A549 (cell line): ENCODE data around the gene KRTAP20-2. TPM values are rescaled to one million over a fixed set of nuclear protein-coding genes. Genes with fewer than 3 reads are reported as not detected.

Experiments used
- ATAC-seq, 2 experiments: fragments of 200-7000 bp in 1 of 2; fragments of >200 bp in 1 of 2; cut with Nextera tagmentation in 1 of 2; cut with Tn5 transposase in 1 of 2; 3 replicates each; pipeline versions ENCODE4 v1.8.0 to v1.9.1; 2018 to 2020; ENCODE audit warnings: mild to moderate bottlenecking in 1 of 2, moderate library complexity in 1 of 2
- CTCF ChIA-PET: fragments of 300-600 bp; sonication (Branson Sonifier 250); formaldehyde crosslinking; extraction: SDS; loops from one replicate; lab custom pipeline; 2021; ENCODE audit warnings: antibody characterized with exemption, inconsistent platforms; lab: Yijun Ruan, JAX
- POLR2A ChIA-PET: fragments of 350-600 bp; formaldehyde crosslinking; extraction: SDS; loops from one replicate; lab custom pipeline; 2021; ENCODE audit warnings: antibody characterized with exemption, inconsistent platforms; lab: Yijun Ruan, JAX
- DNase-seq, 2 experiments: peaks; one replicate each; pipeline versions ENCODE4 v3.0.0 to v3.0.0-alpha.2; 2011 to 2016; ENCODE audit warnings: low read depth in 1 of 2, low spot score in 1 of 2
- FAIRE-seq: peaks from 2 replicates; lab custom pipeline; 2011; peaks lifted over from hg19 to GRCh38; lab: Jason Lieb, UNC
- H3K27ac ChIP-seq, 2 experiments: fragments of >200 bp; sonication (Bioruptor Twin); formaldehyde crosslinking; 3 replicates each; pipeline ENCODE4 v1.5.1; 2016 to 2017
- H3K4me1 ChIP-seq: fragments of >200 bp; sonication (Bioruptor Twin); formaldehyde crosslinking; 3 replicates; pipeline ENCODE4 v1.6.1; 2016
- H3K4me2 ChIP-seq: fragments of >200 bp; sonication (Bioruptor Twin); formaldehyde crosslinking; 3 replicates; pipeline ENCODE4 v1.6.1; 2016
- H3K4me3 ChIP-seq: fragments of >200 bp; sonication (Bioruptor Twin); formaldehyde crosslinking; 3 replicates; pipeline ENCODE4 v1.5.1; 2016
- H3K9me3 ChIP-seq: fragments of >200 bp; sonication (Bioruptor Twin); formaldehyde crosslinking; 3 replicates; pipeline ENCODE4 v1.6.1; 2016
- BCL3 ChIP-seq: fragments of >200 bp; sonication (Bioruptor Twin); formaldehyde crosslinking; IDR thresholded peaks from 3 replicates; pipeline ENCODE4 v1.6.1; 2016
- CBX2 ChIP-seq: fragments of 200-600 bp; sonication (generic); IDR thresholded peaks from 2 replicates; pipeline ENCODE4 v1.6.1; 2016; ENCODE audit warnings: low read depth, mild to moderate bottlenecking, borderline replicate concordance
- CEBPB ChIP-seq, 2 experiments: fragments of >200 bp in 1 of 2; sonication (Bioruptor Twin) in 1 of 2; formaldehyde crosslinking in 1 of 2; IDR thresholded peaks; 2 replicates each; pipeline ENCODE4 v1.6.1; 2012 to 2016
- CHD2 ChIP-seq: fragments of 150-350 bp; IDR thresholded peaks from 2 replicates; pipeline ENCODE4 v1.6.1; 2014; ENCODE audit warnings: low read length; ENCODE audit not compliant: partially characterized antibody
- CHD4 ChIP-seq: fragments of 200-600 bp; sonication (generic); IDR thresholded peaks from 2 replicates; pipeline ENCODE4 v1.6.1; 2016; ENCODE audit warnings: antibody characterized with exemption, mild to moderate bottlenecking, borderline replicate concordance
- EHMT2 ChIP-seq: fragments of 200-600 bp; sonication (generic); IDR thresholded peaks from 2 replicates; pipeline ENCODE4 v1.6.1; 2016; ENCODE audit warnings: antibody characterized with exemption, low read depth, mild to moderate bottlenecking, moderate library complexity
- ESRRA ChIP-seq: fragments of 150-350 bp; IDR thresholded peaks from 2 replicates; pipeline ENCODE4 v1.6.1; 2014; ENCODE audit warnings: mild to moderate bottlenecking, low read length, borderline replicate concordance
- FOXS1 ChIP-seq: fragments of 250-450 bp; sonication (Bioruptor Pico); IDR thresholded peaks from 2 replicates; pipeline ENCODE4 v1.5.0; 2020; ENCODE audit warnings: mild to moderate bottlenecking, moderate library complexity
- GATA3 ChIP-seq: IDR thresholded peaks from 2 replicates; pipeline ENCODE4 v1.6.1; 2012; ENCODE audit warnings: borderline replicate concordance
- HEYL ChIP-seq: fragments of 250-450 bp; sonication (Bioruptor Pico); IDR thresholded peaks from 2 replicates; pipeline ENCODE4 v1.8.0; 2021; ENCODE audit warnings: mild to moderate bottlenecking, moderate library complexity
- HOXA7 ChIP-seq: fragments of 250-450 bp; sonication (Bioruptor Pico); IDR thresholded peaks from 2 replicates; pipeline ENCODE4 v1.5.0; 2020; ENCODE audit warnings: mild to moderate bottlenecking, moderate library complexity
- HOXB13 ChIP-seq: fragments of 250-450 bp; sonication (Bioruptor Pico); IDR thresholded peaks from 2 replicates; pipeline ENCODE4 v1.5.0; 2020; ENCODE audit warnings: low read depth, mild to moderate bottlenecking, moderate library complexity
- HOXB5 ChIP-seq: fragments of 250-450 bp; sonication (Bioruptor Pico); IDR thresholded peaks from 2 replicates; pipeline ENCODE4 v1.5.0; 2020; ENCODE audit warnings: mild to moderate bottlenecking, moderate library complexity
- JUNB ChIP-seq: fragments of >200 bp; sonication (Bioruptor Twin); formaldehyde crosslinking; IDR thresholded peaks from 2 replicates; pipeline ENCODE4 v1.6.1; 2016
- KDM5A ChIP-seq: fragments of 200-600 bp; sonication (generic); IDR thresholded peaks from 2 replicates; pipeline ENCODE4 v1.6.1; 2016; ENCODE audit warnings: antibody characterized with exemption, mild to moderate bottlenecking
- MAX ChIP-seq: IDR thresholded peaks from 2 replicates; pipeline ENCODE4 v1.6.1; 2012
- NFE2L2 ChIP-seq: fragments of 150-350 bp; conservative IDR thresholded peaks from 2 replicates; pipeline ENCODE4 v1.6.1; 2014; ENCODE audit warnings: low read length
- NPAS2 ChIP-seq: fragments of 250-450 bp; sonication (Bioruptor Pico); IDR thresholded peaks from 2 replicates; pipeline ENCODE4 v1.8.0; 2022; ENCODE audit warnings: mild to moderate bottlenecking, moderate library complexity, borderline replicate concordance
- NR3C1 ChIP-seq: fragments of >200 bp; sonication (Bioruptor Twin); formaldehyde crosslinking; IDR thresholded peaks from 3 replicates; pipeline ENCODE4 v1.6.1; 2017
- PBX3 ChIP-seq: IDR thresholded peaks from 2 replicates; pipeline ENCODE4 v1.6.1; 2012
- PHF8 ChIP-seq: fragments of 200-600 bp; sonication (generic); IDR thresholded peaks from 2 replicates; pipeline ENCODE4 v1.6.1; 2016; ENCODE audit warnings: low read depth, mild to moderate bottlenecking, antibody characterized with exemption, moderate library complexity, borderline replicate concordance
- POLR2AphosphoS2 ChIP-seq: conservative IDR thresholded peaks from 2 replicates; pipeline ENCODE4 v1.6.1; 2012; ENCODE audit warnings: low read length, improper control_type of control experiment, inconsistent platforms
- RCOR1 ChIP-seq: fragments of 150-350 bp; IDR thresholded peaks from 2 replicates; pipeline ENCODE4 v1.6.1; 2014; ENCODE audit warnings: antibody characterized with exemption, low read length, low read depth
- SREBF2 ChIP-seq: fragments of 450-650 bp; IDR thresholded peaks from 2 replicates; pipeline ENCODE4 v1.6.1; 2014; ENCODE audit warnings: mild to moderate bottlenecking, moderate library complexity
- USF2 ChIP-seq: fragments of 450-650 bp; IDR thresholded peaks from 2 replicates; pipeline ENCODE4 v1.6.1; 2014; ENCODE audit warnings: antibody characterized with exemption
- ZSCAN20 ChIP-seq: fragments of 250-450 bp; sonication (Bioruptor Pico); IDR thresholded peaks from 2 replicates; pipeline ENCODE4 v1.8.0; 2022; ENCODE audit warnings: mild to moderate bottlenecking, moderate library complexity
- WGBS: methylation state at CpG from one replicate; pipeline ENCODE4 v1.1.6; 2017; ENCODE audit errors: missing lambda C conversion rate; 5-methylcytosine and 5-hydroxymethylcytosine counted together
- polyA plus RNA-seq, 4 experiments: library from polyadenylated mRNA; depleted of rRNA in 3 of 4; stranded (reverse); fragments of >200 nt; fragmentation: RNase III in 1 of 4; extraction: RNeasy Plus Mini Kit Qiagen cat#74134 plus additional on column Dnase treatment in 1 of 4; gene quantifications; 2 replicates in 3 of 4; 3 replicates in 1 of 4; pipeline ENCODE4 v1.2.3, GENCODE V29; 2011 to 2017
- TF ChIP-seq, protein P1 (sequence below): IDR thresholded peaks from 2 replicates; pipeline ENCODE4 v1.6.1; 2012; ENCODE audit warnings: low read depth, borderline replicate concordance
- TF ChIP-seq, protein P2 (sequence below): fragments of >200 bp; sonication (Bioruptor Twin); formaldehyde crosslinking; IDR thresholded peaks from 2 replicates; pipeline ENCODE4 v1.6.1; 2016
- TF ChIP-seq, protein P3 (sequence below): fragments of >200 bp; sonication (Bioruptor Twin); formaldehyde crosslinking; IDR thresholded peaks from 3 replicates; pipeline ENCODE4 v1.5.1; 2016

Gene KRTAP20-2
- polyA plus RNA-seq, 2 of the 4 experiments (the other 2 are of a cell fraction): not detected

GRCh38 chr21:30616125-30616524, 18.9 kb upstream of the KRTAP20-2 start, which contains the start of gene KRTAP20-1 (continued):
- TF ChIP-seq, protein P1, sequence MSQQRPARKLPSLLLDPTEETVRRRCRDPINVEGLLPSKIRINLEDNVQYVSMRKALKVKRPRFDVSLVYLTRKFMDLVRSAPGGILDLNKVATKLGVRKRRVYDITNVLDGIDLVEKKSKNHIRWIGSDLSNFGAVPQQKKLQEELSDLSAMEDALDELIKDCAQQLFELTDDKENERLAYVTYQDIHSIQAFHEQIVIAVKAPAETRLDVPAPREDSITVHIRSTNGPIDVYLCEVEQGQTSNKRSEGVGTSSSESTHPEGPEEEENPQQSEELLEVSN: no peak
- TF ChIP-seq EHMT2 (no peak), JUNB (no peak), KDM5A (no peak)
- TF ChIP-seq, all 56 proteins: peak for 0

DNA sequence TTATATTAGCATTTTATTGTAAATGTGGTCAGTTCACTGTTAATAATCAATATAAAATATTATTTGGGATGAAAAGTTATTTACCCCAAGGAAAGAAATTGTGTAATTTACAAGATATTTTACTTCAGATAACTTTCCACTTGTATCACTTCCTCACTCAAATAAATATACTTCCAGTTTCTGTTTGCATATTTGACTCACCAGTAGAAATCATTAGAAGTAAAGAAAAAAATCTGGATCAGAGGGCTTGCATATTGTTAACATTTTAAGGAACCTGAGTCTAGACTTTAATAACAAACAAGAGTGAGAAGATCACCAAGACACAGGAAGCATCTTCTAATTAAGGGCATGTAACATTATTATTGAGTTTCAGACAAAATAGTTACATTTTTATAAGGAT, 14.9 kb upstream of the KRTAP20-2 start:
- ChIA-PET POLR2A (no interaction called here), CTCF (no interaction called here)
- Histone ChIP-seq H3K27ac (no peak overlapping the region), H3K4me3 (no peak overlapping the region), H3K4me2 (no peak overlapping the region), H3K4me1 (no peaks in the 10 kb centered on the region), H3K9me3 (no peaks in the 10 kb centered on the region)
- no peak for TF ChIP-seq CHD2
- TF ChIP-seq NPAS2: no peak
- TF ChIP-seq ZSCAN20 (CRISPR knock-in tag): no peak
- no peak for TF ChIP-seq CEBPB (IDR thresholded peaks at IDR 0.05)
- no peak for TF ChIP-seq KDM5A
- TF ChIP-seq EHMT2: no peak
- TF ChIP-seq CHD4: no peak
- TF ChIP-seq, protein P2, sequence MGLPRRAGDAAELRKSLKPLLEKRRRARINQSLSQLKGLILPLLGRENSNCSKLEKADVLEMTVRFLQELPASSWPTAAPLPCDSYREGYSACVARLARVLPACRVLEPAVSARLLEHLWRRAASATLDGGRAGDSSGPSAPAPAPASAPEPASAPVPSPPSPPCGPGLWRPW: no peak
- TF ChIP-seq, protein P3, sequence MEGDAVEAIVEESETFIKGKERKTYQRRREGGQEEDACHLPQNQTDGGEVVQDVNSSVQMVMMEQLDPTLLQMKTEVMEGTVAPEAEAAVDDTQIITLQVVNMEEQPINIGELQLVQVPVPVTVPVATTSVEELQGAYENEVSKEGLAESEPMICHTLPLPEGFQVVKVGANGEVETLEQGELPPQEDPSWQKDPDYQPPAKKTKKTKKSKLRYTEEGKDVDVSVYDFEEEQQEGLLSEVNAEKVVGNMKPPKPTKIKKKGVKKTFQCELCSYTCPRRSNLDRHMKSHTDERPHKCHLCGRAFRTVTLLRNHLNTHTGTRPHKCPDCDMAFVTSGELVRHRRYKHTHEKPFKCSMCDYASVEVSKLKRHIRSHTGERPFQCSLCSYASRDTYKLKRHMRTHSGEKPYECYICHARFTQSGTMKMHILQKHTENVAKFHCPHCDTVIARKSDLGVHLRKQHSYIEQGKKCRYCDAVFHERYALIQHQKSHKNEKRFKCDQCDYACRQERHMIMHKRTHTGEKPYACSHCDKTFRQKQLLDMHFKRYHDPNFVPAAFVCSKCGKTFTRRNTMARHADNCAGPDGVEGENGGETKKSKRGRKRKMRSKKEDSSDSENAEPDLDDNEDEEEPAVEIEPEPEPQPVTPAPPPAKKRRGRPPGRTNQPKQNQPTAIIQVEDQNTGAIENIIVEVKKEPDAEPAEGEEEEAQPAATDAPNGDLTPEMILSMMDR: no peak
- TF ChIP-seq CBX2: no peak
- TF ChIP-seq, protein P1: no peak
- TF ChIP-seq SREBF2: no peak
- TF ChIP-seq NR3C1: no peak
- no peak for TF ChIP-seq PBX3
- TF ChIP-seq USF2: no peak
- no peak for TF ChIP-seq HEYL (CRISPR knock-in tag)
- no peak for TF ChIP-seq JUNB
- no peak for TF ChIP-seq POLR2AphosphoS2
- no peak for TF ChIP-seq PHF8
- FAIRE-seq (no peak), DNase-seq (no peak), ATAC-seq (no peak)

- no peak for DNase-seq
- H3K4me2 ChIP-seq: no peak within 1 kb of the TSS
- CTCF ChIA-PET: no interaction called here
- TF ChIP-seq CHD2 (no peak), BCL3 (no peak), HOXA7 (no peak), NFE2L2 (no peak), GATA3 (no peak), FOXS1 (CRISPR knock-in tag) (no peak), HOXB13 (CRISPR knock-in tag) (no peak), RCOR1 (no peak), ESRRA (no peak), HOXB5 (CRISPR knock-in tag) (no peak), MAX (no peak)
- TF ChIP-seq, all 56 proteins: peak for 0
- Histone ChIP-seq H3K27ac (no peak within 1 kb of the TSS), H3K4me3 (no peak within 1 kb of the TSS), H3K4me1 (no peaks in the 10 kb centered on the region), H3K9me3 (no peaks in the 10 kb centered on the region)
- FAIRE-seq (no peak), ATAC-seq (no peak)
- 2% methylated on average over 3 of the region's 3 CpGs for WGBS
- POLR2A ChIA-PET: no interaction called here
These were observed 14.5 kb upstream of the KRTAP20-2 start, which contains the start of gene KRTAP20-4 for GRCh38 chr21:30620522-30620921. TSS of gene KRTAP20-4 (plus strand) at chr21:30620627.
